ENCODE data around the gene MAP3K12.

The MAP3K12 gene

GRCh38 chr12:53508534-53509170 is 9.4 kb upstream of the MAP3K12 start:
- DNase-seq: peak; percentile 82

- no peak for DNase-seq
These were observed 8.3 kb upstream of the MAP3K12 start for GRCh38 chr12:53507603-53507885.

DNA sequence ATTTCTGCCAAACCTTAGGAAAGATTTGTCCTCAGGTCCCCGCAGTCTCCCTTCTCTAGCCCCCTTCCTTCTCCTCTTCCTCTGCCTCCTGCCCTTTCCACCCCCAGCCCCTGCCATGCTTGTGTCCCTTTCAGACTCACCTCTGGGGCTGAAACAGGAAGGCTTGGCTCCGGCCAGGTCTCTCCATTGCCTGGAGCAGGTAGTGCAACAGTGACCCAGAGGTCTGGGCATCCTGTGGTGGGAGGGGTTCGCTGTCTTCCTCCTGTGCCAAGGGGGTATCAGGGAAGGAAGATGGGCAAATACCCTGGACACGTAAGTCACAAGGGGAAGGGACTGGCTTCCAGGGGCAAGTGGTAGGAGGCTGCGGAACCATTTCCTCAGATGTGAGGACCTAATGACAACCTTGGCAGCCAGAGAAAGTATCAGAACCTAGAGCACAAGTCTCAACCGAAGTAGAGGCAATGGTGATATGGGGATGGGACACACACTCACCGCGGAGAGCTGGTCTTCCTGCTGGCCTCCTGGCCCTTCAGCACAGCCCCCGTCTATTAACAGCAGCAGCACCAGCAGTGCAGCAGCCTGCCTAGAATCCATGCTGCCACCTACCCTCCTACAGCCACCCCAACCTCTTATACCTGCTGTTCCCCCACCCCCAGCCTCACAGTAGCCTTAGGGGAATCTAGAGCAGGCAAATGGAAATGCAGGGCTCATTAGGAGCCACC is 7.8 kb upstream of the MAP3K12 start, which contains the start of gene NPFF:
NPFF (minus strand) TSS at position 604 of the 722 bp plus-strand sequence; CDS start at position 594, 10 bp downstream.
- DNase-seq: no peak

DNA sequence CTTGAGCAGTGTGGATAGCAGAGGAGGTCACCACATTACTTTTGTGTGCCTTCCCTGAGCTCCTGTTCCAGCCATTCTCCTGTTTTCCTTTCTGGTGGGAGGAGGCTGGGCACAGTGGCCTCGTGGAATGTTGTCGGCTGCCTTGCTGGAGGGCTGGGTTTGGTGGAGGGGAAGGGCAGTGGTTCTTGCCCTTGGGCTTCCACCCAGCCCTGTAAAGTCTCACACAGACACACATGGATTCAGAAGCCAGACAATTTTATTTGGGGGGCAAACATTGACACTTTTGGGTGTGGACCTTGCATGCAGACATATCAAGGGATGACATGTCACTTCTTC is 7.2 kb upstream of the MAP3K12 start:
- no peak for DNase-seq

DNA sequence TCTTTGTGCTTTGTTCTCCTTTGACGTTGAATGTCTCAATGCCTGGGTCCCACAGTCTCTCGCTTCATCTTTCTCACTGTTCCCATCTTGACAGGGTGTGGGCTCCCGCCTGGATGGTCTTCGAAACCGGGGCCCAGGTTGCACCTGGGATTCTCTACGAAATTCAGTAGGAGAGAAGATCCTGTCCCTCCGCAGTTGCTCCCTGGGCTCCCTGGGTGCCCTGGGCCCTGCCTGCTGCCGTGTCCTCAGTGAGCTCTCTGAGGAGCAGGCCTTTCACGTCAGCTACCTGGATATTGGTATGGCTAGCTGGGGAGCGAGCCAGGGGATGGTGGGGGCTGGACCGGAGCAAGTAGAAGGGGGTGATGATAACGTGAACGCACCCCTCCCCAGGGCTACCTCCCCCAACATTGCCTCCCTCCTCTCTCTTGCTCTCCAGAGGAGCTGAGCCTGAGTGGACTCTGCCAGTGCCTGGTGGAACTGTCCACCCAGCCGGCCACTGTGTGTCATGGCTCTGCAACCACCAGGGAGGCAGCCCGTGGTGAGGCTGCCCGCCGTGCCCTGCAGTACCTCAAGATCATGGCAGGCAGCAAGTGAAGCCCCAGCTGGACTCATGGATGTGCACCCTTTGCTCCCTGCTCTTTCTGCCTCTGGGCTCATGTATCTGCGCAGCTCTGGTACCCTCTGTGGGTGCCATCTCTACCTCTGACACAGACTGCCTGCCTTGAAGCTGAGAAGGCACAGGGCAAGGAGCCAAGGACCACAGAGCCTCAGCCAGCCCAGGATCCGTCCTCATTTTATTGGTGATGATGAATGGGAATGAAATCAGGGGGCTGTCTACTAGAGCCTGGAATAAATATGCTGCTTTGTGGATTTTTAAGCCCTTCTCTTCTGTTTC is 6.5 kb upstream of the MAP3K12 start:
- no peak for DNase-seq

DNA sequence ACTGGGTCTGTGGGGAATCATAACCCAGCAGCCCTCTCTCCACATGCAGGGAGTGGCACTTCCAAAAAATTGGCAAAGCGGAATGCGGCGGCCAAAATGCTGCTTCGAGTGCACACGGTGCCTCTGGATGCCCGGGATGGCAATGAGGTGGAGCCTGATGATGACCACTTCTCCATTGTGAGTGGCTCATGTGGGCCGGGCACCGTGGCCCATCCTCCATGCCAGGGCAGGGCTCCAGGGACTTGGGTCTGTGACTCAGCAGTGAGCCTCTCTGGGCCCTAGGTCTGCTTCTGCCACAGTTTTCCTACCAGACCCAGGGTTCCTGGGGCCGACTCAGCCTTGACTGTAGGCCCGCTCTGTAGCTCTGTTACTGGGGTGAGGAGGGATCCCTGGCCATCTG is 5.8 kb upstream of the MAP3K12 start:
- DNase-seq: no peak

GRCh38 chr12:53504004-53504920 is 5.0 kb upstream of the MAP3K12 start:
- DNase-seq: no peak

DNA sequence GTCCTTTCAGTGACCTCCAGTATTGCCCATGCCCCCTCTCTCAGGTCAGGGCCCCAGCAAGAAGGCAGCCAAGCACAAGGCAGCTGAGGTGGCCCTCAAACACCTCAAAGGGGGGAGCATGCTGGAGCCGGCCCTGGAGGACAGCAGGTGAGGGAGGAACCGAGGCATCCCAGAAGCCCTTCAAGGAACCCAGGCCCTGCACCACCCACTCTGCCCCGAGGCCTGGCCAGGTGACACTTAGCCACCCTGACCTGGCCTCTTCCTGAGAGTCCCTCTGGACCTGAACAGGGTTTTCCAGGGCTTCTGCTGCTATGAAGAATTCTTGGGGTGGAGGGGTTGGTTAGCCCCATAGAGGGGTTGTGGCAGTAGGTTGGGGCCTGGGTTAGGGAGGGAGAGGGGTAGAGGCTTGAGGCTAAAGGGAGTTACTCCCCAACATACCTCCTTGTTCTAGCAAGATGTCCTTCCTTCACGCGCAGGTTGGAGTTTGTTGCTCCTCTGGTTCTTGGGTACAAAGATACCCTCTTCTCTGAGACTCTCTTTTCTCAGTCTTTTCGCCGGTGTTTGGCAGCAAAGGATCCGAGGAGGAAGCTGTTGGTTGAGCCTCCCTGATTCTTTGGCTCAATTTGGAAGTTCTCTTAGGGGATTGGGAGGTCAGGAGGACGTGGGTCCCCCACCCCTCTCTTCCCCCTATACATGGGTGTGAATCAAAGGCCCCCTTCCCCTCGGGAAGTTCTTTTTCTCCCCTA is 3.9 kb upstream of the MAP3K12 start:
- DNase-seq: no peak

DNA sequence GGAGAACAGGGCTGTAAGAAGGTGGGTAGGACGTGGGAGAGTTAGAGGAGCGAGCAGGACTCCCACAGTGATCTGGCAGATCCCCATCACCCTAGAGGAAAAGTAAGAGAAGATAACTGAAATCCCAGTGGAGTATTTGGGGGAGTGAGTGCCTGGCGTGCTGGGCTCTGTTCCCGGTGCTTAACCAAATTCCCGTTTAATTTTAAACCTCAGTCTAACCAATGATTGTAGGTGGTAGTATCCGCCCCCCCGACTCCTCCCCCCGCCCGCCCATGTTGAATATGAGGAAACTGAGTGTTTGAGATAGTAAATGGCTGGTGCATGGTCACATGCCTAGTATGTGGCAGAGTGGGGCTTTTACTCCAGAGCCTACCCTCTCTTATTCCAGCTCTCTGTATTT is 3.1 kb upstream of the MAP3K12 start:
- DNase-seq: no peak

- DNase-seq: no peak
These were observed 2.4 kb upstream of the MAP3K12 start for GRCh38 chr12:53501615-53502181.

GRCh38 chr12:53500776-53501614 is 1.7 kb upstream of the MAP3K12 start, which contains the start of gene TARBP2:
TARBP2 (plus strand) TSS chr12:53501283; CDS start chr12:53501409, 126 bp downstream.
- peak; percentile 95 for DNase-seq

DNA sequence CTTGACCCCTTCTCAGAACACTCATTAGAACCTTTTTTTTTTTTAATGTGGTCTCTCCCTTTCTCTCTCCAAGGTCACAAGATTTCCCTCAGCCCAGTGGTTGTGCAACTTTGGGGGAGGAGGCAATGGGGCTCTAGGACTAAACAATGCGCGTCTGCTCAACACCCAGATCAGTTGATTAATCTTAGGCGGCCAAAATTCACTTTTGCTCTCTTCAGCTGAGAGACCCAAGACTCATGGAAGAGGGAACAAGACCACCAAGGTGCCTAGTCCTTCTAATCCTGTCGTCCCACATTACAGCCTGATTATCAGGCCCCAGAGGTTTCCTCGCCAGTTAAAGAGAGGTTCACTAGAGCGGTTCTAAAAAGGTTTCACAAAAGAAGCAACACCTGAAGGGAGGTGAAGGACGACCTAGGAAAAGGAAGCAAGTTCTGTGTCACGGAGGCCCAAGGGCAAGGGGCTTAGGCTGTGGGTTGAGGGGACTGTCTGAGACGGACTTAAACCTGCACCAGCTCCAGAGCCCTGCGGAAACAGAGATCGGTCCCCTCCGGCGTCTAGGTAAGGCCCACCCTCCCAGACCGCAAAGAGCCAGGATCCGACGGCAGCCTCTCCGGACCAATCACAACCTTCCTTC is 1.0 kb upstream of the MAP3K12 start:
- no peak for DNase-seq

- no peak for DNase-seq
These were observed 1.0 kb downstream of the MAP3K12 start for GRCh38 chr12:53498235-53498630.

DNA sequence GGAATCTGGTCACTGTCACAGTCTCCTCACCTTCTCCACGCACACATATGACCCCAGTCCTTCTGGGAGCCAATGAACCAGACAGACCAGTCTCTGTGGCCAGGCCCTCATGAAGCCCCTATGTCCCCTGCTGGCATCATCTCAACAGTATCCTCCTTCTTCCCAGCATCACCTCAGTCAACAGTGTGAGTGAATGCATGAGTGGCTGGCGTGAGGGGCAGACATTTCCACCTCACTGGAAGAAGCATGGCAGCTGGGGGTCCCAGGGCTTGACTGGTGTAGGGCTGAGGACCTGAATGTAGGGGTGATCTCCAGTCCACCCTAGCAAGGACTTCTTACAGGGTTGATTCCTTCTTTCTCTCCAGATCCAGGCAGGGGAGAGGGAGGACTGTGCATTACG is 1.8 kb downstream of the MAP3K12 start:
- DNase-seq: no peak

DNA sequence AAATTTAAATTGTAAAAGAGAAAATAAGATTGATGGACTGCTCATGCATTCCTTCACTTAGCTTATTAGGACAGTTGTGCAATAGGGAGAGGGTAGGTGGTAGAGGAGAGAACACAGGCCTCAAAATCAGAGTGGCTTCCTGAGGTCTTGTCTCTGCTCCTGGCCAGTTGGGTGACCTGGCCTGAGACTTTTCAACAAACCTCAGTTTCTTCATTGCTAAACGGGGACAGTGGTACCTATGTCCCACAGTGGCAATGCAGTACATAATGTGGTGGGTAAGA is 2.6 kb downstream of the MAP3K12 start:
- DNase-seq: no peak

GRCh38 chr12:53495903-53496751 is 3.1 kb downstream of the MAP3K12 start:
- DNase-seq: no peak

- DNase-seq: no peak
These were observed 5.5 kb downstream of the MAP3K12 start for GRCh38 chr12:53493610-53494391.

- DNase-seq: peak; percentile 86
These were observed 6.2 kb downstream of the MAP3K12 start for GRCh38 chr12:53492830-53493609.

All from stimulated activated CD4-positive, alpha-beta T cell treated with anti-CD3 and anti-CD28 coated beads, Interleukin-4, amount 100 ng/mL, for 1 hour (primary cell).